Esophagus squamous epithelium (tissue), 5 donors: ENCODE measurements around the gene MAPRE2. TPM values are rescaled to one million over a fixed set of nuclear protein-coding genes. Genes with fewer than 3 reads are reported as not detected.

Source experiments
- DNase-seq: peaks from one replicate; lab custom pipeline; 2025; lab: John Stamatoyannopoulos, UW
- H3K27ac ChIP-seq, 4 donors: fragments of 200-600 bp; sonication (generic); one replicate each; pipeline ENCODE4 v1.5.1; 2016 to 2019; ENCODE audit warnings: mild to moderate bottlenecking in 1 of 4
- H3K27me3 ChIP-seq, 4 donors: fragments of 200-600 bp; sonication (generic); 1 replicate in 3 of 4; 2 replicates in 1 of 4; pipeline versions ENCODE4 v1.5.1 to v1.6.0; 2017 to 2021; ENCODE audit warnings: antibody characterized with exemption in 1 of 4
- H3K36me3 ChIP-seq, 3 donors: fragments of 200-600 bp; sonication (generic); one replicate each; pipeline ENCODE4 v1.5.1; 2016 to 2019
- H3K4me1 ChIP-seq, 3 donors: fragments of 200-600 bp; sonication (generic); one replicate each; pipeline ENCODE4 v1.5.1; 2017 to 2019
- H3K4me3 ChIP-seq, 4 donors: fragments of 200-600 bp; sonication (generic); 1 replicate in 3 of 4; 2 replicates in 1 of 4; pipeline ENCODE4 v1.5.1; 2016 to 2019; ENCODE audit warnings: mild to moderate bottlenecking in 2 of 4, moderate library complexity in 1 of 4
- H3K9me3 ChIP-seq, 3 donors: fragments of 200-600 bp; sonication (generic); one replicate each; pipeline ENCODE4 v1.5.1; 2016 to 2019
- CTCF ChIP-seq, 6 experiments: fragments of 450-650 bp in 4 of 6; fragments of 200-600 bp in 2 of 6; sonication (generic) in 2 of 6; IDR thresholded peaks; one replicate each; pipeline ENCODE4 v1.5.1; 2016 to 2019; ENCODE audit warnings: antibody characterized with exemption in 6 of 6, mild to moderate bottlenecking in 4 of 6, moderate library complexity in 4 of 6
- POLR2A ChIP-seq, 4 donors: fragments of 450-650 bp; IDR thresholded peaks; one replicate each; pipeline ENCODE4 v1.6.1; 2017; ENCODE audit warnings: antibody characterized with exemption in 4 of 4, mild to moderate bottlenecking in 4 of 4, moderate library complexity in 3 of 4
- WGBS, 2 donors: methylation state at CpG; one replicate each; pipeline ENCODE4 v1.1.5; 2018; 5-methylcytosine and 5-hydroxymethylcytosine counted together
- intact Hi-C: fragments of 100-400 bp; cut with DNase I; formaldehyde crosslinking; loops from one replicate; pipeline ENCODE4 v1.15.0; 2022
- total RNA-seq, 4 donors: library from RNA; depleted of rRNA; stranded (reverse); fragments of >200 nt; gene quantifications; one replicate each; pipeline ENCODE4 v1.1.0, GENCODE V29; 2016
- donor health status: DM: yes; HTN: yes; CAD: no.

The MAPRE2 gene
- total RNA-seq, 4 donors from 2014 or later: 1.5 to 9.0 (median 5.0) TPM

GRCh38 chr18:35112696-35113095 is 71.5 kb downstream of the MAPRE2 start:
- H3K4me1 ChIP-seq: peaks cover 0 to 8% (median 5%) of the 10 kb centered on the region in 3 donors
- TF ChIP-seq POLR2A (IDR thresholded peaks at IDR 0.05) (no peak), CTCF (IDR thresholded peaks at IDR 0.05) (no peak)
- intact Hi-C loops: no loop called here
- no peak for DNase-seq
- no peaks in the 10 kb centered on the region for H3K9me3 ChIP-seq
- H3K4me3 ChIP-seq: no peak overlapping the region
- no peak overlapping the region for H3K27ac ChIP-seq
- H3K36me3 ChIP-seq: no peaks in the 10 kb centered on the region
- no peaks in the 10 kb centered on the region for H3K27me3 ChIP-seq

GRCh38 chr18:35114305-35114704 is 73.1 kb downstream of the MAPRE2 start:
- Histone ChIP-seq H3K4me3 (no peak overlapping the region), H3K4me1 (peaks cover 6 to 24% (median 13%) of the 10 kb centered on the region in 3 donors), H3K27ac (no peak overlapping the region), H3K9me3 (no peaks in the 10 kb centered on the region), H3K27me3 (no peaks in the 10 kb centered on the region), H3K36me3 (no peaks in the 10 kb centered on the region)
- no peak for TF ChIP-seq POLR2A (IDR thresholded peaks at IDR 0.05)
- no peak for TF ChIP-seq CTCF (IDR thresholded peaks at IDR 0.05)
- intact Hi-C loops: no loop called here
- no peak for DNase-seq
- WGBS, 2 donors: 60 to 74% methylated on average over 3 of the region's 3 CpGs

- Histone ChIP-seq H3K36me3 (no peaks in the 10 kb centered on the region), H3K9me3 (no peaks in the 10 kb centered on the region), H3K27ac (peak overlapping the region in 3 of 4 donors; percentile 45 to 59 (median 59)), H3K27me3 (no peaks in the 10 kb centered on the region), H3K4me3 (no peak overlapping the region), H3K4me1 (peaks cover 6 to 26% (median 13%) of the 10 kb centered on the region in 3 donors)
- intact Hi-C loops: no loop called here
- TF ChIP-seq POLR2A (IDR thresholded peaks at IDR 0.05) (no peak), CTCF (IDR thresholded peaks at IDR 0.05) (no peak)
- no peak for DNase-seq
- WGBS, 2 donors: 89 to 92% methylated on average over 9 of the region's 9 CpGs
Observed at GRCh38 chr18:35116784-35117318, 75.6 kb downstream of the MAPRE2 start.

- Histone ChIP-seq H3K36me3 (no peaks in the 10 kb centered on the region), H3K9me3 (no peaks in the 10 kb centered on the region), H3K4me3 (no peak overlapping the region), H3K27me3 (no peaks in the 10 kb centered on the region), H3K27ac (peak overlapping the region in 3 of 4 donors; percentile 45 to 59 (median 59)), H3K4me1 (peaks cover 6 to 26% (median 13%) of the 10 kb centered on the region in 3 donors)
- WGBS, 2 donors: 82 to 87% methylated on average over 5 to 6 of the region's 6 CpGs
- no peak for DNase-seq
- TF ChIP-seq CTCF (IDR thresholded peaks at IDR 0.05) (no peak), POLR2A (IDR thresholded peaks at IDR 0.05) (no peak)
- intact Hi-C loops: no loop called here
Observed at GRCh38 chr18:35117372-35117771, 76.2 kb downstream of the MAPRE2 start.

- Histone ChIP-seq H3K27me3 (no peaks in the 10 kb centered on the region), H3K4me3 (peak overlapping the region in 1 of 4 donors; percentile 14), H3K4me1 (peaks cover 6 to 26% (median 13%) of the 10 kb centered on the region in 3 donors), H3K36me3 (no peaks in the 10 kb centered on the region), H3K27ac (peak overlapping the region in 3 of 4 donors; percentile 59 to 70 (median 59)), H3K9me3 (no peaks in the 10 kb centered on the region)
- TF ChIP-seq CTCF (IDR thresholded peaks at IDR 0.05) (no peak), POLR2A (IDR thresholded peaks at IDR 0.05) (no peak)
- intact Hi-C loops: no loop called here
- whole genome bisulfite sequencing, 2 donors: 41 to 61% methylated on average over 6 of the region's 7 CpGs
- no peak for DNase-seq
Observed at GRCh38 chr18:35117951-35118411, 76.8 kb downstream of the MAPRE2 start.
